Skeletal muscle tissue (tissue), 4 donors: ENCODE results near the gene APOLD1. TPM values are rescaled to one million over a fixed set of nuclear protein-coding genes. Genes with fewer than 3 reads are reported as not detected.

Source experiments
- H3K27ac ChIP-seq: one replicate; pipeline ENCODE4 v1.7.0; 2013; ENCODE audit warnings: mild to moderate bottlenecking, low read depth, low read length, inconsistent platforms
- H3K27me3 ChIP-seq, 3 donors: one replicate each; pipeline ENCODE4 v1.7.0; 2013; ENCODE audit warnings: low read length in 3 of 3; ENCODE audit not compliant: control insufficient read depth in 3 of 3, insufficient read depth in 3 of 3
- H3K36me3 ChIP-seq, 3 donors: one replicate each; pipeline ENCODE4 v1.7.0; 2013; ENCODE audit warnings: low read length in 3 of 3; ENCODE audit not compliant: control insufficient read depth in 3 of 3, insufficient read depth in 3 of 3
- H3K4me1 ChIP-seq, 3 donors: one replicate each; pipeline ENCODE4 v1.7.0; 2013; ENCODE audit warnings: low read length in 3 of 3, mild to moderate bottlenecking in 3 of 3; ENCODE audit not compliant: control insufficient read depth in 3 of 3, insufficient read depth in 3 of 3
- H3K4me3 ChIP-seq, 3 donors: one replicate each; pipeline ENCODE4 v1.7.0; 2013; ENCODE audit warnings: low read length in 3 of 3
- H3K9ac ChIP-seq, 3 donors: one replicate each; pipeline ENCODE4 v1.7.0; 2013; ENCODE audit warnings: low read length in 3 of 3, mild to moderate bottlenecking in 3 of 3, moderate library complexity in 2 of 3, low read depth in 1 of 3
- H3K9me3 ChIP-seq, 3 donors: one replicate each; pipeline ENCODE4 v1.7.0; 2013; ENCODE audit warnings: low read length in 3 of 3; ENCODE audit not compliant: control insufficient read depth in 3 of 3
- total RNA-seq: library from RNA; depleted of rRNA; stranded (reverse); fragments of >200 nt; gene quantifications from one replicate; pipeline ENCODE4 v1.2.3, GENCODE V29; 2014
- donor health status: Osteomylitis.

APOLD1 gene
- total RNA-seq, 1 donor from 2014 or later = 9.9 TPM

GRCh38 chr12:12784116-12784515 lies 1.3 kb upstream of the APOLD1 start:
- no peak overlapping the region for H3K4me3 ChIP-seq
- no peaks in the 10 kb centered on the region for H3K36me3 ChIP-seq
- peaks cover 20 to 30% (median 22%) of the 10 kb centered on the region in 3 donors for H3K4me1 ChIP-seq
- H3K9ac ChIP-seq = no peak overlapping the region
- H3K27me3 ChIP-seq = no peaks in the 10 kb centered on the region
- H3K27ac ChIP-seq = peak overlapping the region; percentile 77
- H3K9me3 ChIP-seq = no peaks in the 10 kb centered on the region

GRCh38 chr12:12786351-12786705 lies 869 bp downstream of the APOLD1 start:
- Histone ChIP-seq H3K27me3 (no peaks in the 10 kb centered on the region), H3K36me3 (no peaks in the 10 kb centered on the region), H3K27ac (peak overlapping the region; percentile 77), H3K4me1 (peaks cover 20 to 32% (median 24%) of the 10 kb centered on the region in 3 donors), H3K4me3 (peak overlapping the region; percentile 71 to 88 (median 83)), H3K9ac (peak overlapping the region; percentile 69 to 84 (median 81)), H3K9me3 (no peaks in the 10 kb centered on the region)

- H3K27ac ChIP-seq = peak overlapping the region; percentile 77
- H3K27me3 ChIP-seq = no peaks in the 10 kb centered on the region
- no peaks in the 10 kb centered on the region for H3K36me3 ChIP-seq
- H3K9me3 ChIP-seq = no peaks in the 10 kb centered on the region
- H3K4me3 ChIP-seq = peak overlapping the region; percentile 82 to 88 (median 83)
- peak overlapping the region; percentile 69 to 84 (median 81) for H3K9ac ChIP-seq
- H3K4me1 ChIP-seq = peaks cover 24 to 38% (median 28%) of the 10 kb centered on the region in 3 donors
Measured at GRCh38 chr12:12786706-12787601, 1.5 kb downstream of the APOLD1 start.

- peaks cover 29 to 46% (median 34%) of the 10 kb centered on the region in 3 donors for H3K4me1 ChIP-seq
- H3K9me3 ChIP-seq = no peaks in the 10 kb centered on the region
- H3K36me3 ChIP-seq = no peaks in the 10 kb centered on the region
- peak overlapping the region; percentile 69 to 84 (median 81) for H3K9ac ChIP-seq
- peak overlapping the region; percentile 77 for H3K27ac ChIP-seq
- H3K4me3 ChIP-seq = peak overlapping the region in 1 of 3 donors; percentile 88
- no peaks in the 10 kb centered on the region for H3K27me3 ChIP-seq
Measured at GRCh38 chr12:12788131-12788530, 2.7 kb downstream of the APOLD1 start.

- H3K4me3 ChIP-seq = peak overlapping the region in 1 of 3 donors; percentile 16
- H3K27me3 ChIP-seq = no peaks in the 10 kb centered on the region
- no peaks in the 10 kb centered on the region for H3K36me3 ChIP-seq
- H3K9ac ChIP-seq = peak overlapping the region in 2 of 3 donors; percentile 10 to 84
- peaks cover 29 to 46% (median 34%) of the 10 kb centered on the region in 3 donors for H3K4me1 ChIP-seq
- H3K9me3 ChIP-seq = no peaks in the 10 kb centered on the region
- H3K27ac ChIP-seq = peak overlapping the region; percentile 77
Measured at GRCh38 chr12:12788675-12789368, 3.4 kb downstream of the APOLD1 start.

- no peaks in the 10 kb centered on the region for H3K27me3 ChIP-seq
- H3K9ac ChIP-seq = no peak overlapping the region
- no peak overlapping the region for H3K27ac ChIP-seq
- no peak overlapping the region for H3K4me3 ChIP-seq
- peaks cover 26 to 40% (median 34%) of the 10 kb centered on the region in 3 donors for H3K4me1 ChIP-seq
- H3K36me3 ChIP-seq = no peaks in the 10 kb centered on the region
- no peaks in the 10 kb centered on the region for H3K9me3 ChIP-seq
Measured at GRCh38 chr12:12790956-12791355, 5.5 kb downstream of the APOLD1 start.

- Histone ChIP-seq H3K27ac (no peak overlapping the region), H3K27me3 (no peaks in the 10 kb centered on the region), H3K9me3 (no peaks in the 10 kb centered on the region), H3K36me3 (no peaks in the 10 kb centered on the region), H3K9ac (peak overlapping the region in 2 of 3 donors; percentile 63 to 84), H3K4me1 (peaks cover 26 to 34% (median 29%) of the 10 kb centered on the region in 3 donors), H3K4me3 (peak overlapping the region; percentile 56 to 77 (median 70))
Measured at GRCh38 chr12:12791756-12792369, 6.4 kb downstream of the APOLD1 start.

- Histone ChIP-seq H3K36me3 (no peaks in the 10 kb centered on the region), H3K27me3 (no peaks in the 10 kb centered on the region), H3K27ac (no peak overlapping the region), H3K9me3 (no peaks in the 10 kb centered on the region), H3K9ac (peak overlapping the region in 1 of 3 donors; percentile 34), H3K4me3 (peak overlapping the region in 2 of 3 donors; percentile 5 to 70), H3K4me1 (peaks cover 23 to 30% (median 26%) of the 10 kb centered on the region in 3 donors)
Measured at GRCh38 chr12:12792421-12792820, 7.0 kb downstream of the APOLD1 start.

GRCh38 chr12:12794686-12795085 lies 9.2 kb downstream of the APOLD1 start:
- Histone ChIP-seq H3K9ac (no peak overlapping the region), H3K27ac (no peak overlapping the region), H3K36me3 (no peaks in the 10 kb centered on the region), H3K27me3 (no peaks in the 10 kb centered on the region), H3K9me3 (no peaks in the 10 kb centered on the region), H3K4me3 (no peak overlapping the region), H3K4me1 (peaks cover 10 to 13% (median 10%) of the 10 kb centered on the region in 3 donors)
